H1 (cell line): Measurements from ENCODE around the gene ACP3. TPM values are rescaled to one million over a fixed set of nuclear protein-coding genes. Genes with fewer than 3 reads are reported as not detected.

Experiments used
- CHD7 ChIP-seq: fragments of 300-600 bp; sonication (generic); IDR thresholded peaks from 2 replicates; pipeline ENCODE4 v1.7.1; 2012; ENCODE audit warnings: low read length, moderate library complexity, mild to moderate bottlenecking, inconsistent platforms; ENCODE audit not compliant: insufficient replicate concordance
- polyA plus RNA-seq, 7 experiments: library from polyadenylated mRNA; depleted of rRNA in 3 of 7; stranded (reverse) in 5 of 7; unstranded in 2 of 7; fragments of >200 nt in 5 of 7; fragments of 200-250 nt in 2 of 7; gene quantifications; 1 replicate in 5 of 7; 2 replicates in 1 of 7; 4 replicates in 1 of 7; pipeline versions ENCODE4 v1.2.1 to v1.2.3, GENCODE V29; 2011 to 2013; ENCODE audit warnings: missing spikeins in 2 of 7, mixed read lengths in 2 of 7
- total RNA-seq: library from RNA; stranded (reverse); fragmentation: NEBNext Ultra II Directional; extraction: Animal tissue kit (Norgen Biotek cat#: 25700); gene quantifications from 2 replicates; pipeline ENCODE4 v1.2.1, GENCODE V29; 2021

The ACP3 gene
- total and polyA plus RNA-seq, 2 of the 8 experiments (the other 6 are each of a cell fraction or from before 2014, with no cell fraction given): 1.2 to 1.4 TPM

- no peak for TF ChIP-seq CHD7
These were observed at the start of gene ACP3 (continued) for GRCh38 chr3:132317229-132317948.
